Measurements from ENCODE around the gene TACC3.

DNA sequence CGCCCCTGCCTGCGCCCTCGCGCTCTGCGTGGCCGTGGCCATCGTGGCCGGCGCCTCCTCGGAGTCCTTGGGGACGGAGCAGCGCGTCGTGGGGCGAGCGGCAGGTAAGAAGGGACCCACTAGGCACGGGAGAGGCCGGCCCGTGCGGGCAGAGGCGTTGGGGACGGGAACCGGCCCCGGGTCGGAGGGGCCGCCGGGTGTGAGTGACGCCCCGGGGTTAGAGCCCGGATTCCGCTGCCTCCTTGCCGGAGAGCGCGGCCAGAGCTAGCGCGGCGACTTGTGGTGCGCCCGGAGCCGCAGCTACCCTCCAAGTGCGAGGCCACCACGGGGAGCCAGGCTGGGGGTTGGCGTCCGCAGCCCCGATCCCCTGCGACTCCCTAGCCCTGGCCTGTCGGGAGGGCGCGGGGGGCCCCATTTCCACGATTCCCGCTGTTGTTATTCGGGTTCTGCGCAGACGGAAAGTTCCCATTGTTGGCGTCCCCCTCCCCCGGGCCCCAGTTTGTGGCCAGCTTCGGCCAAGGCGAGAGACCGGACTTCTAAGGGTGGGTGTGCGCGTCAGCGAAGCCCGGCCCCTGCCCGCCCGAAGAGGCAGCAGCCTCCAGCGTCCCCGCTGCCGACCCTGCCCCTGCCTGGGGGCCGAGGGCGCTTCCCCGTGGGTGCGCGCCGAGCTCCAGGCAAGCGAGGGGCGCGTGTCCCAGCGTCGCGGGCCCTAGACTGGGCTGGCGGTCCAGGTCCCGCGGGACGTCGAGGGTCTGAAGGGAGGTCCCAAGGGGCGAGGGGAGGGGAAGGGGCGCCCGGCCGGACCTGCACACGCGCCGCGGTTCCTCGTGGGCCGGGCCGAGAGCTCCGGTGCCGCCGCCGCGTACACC, 72.9 kb downstream of the TACC3 start:
- TF ChIP-seq CTCF (IDR thresholded peaks at IDR 0.05; ENCODE audit: insufficient read depth, low read depth, low read length) (no peak), EZH2 (IDR thresholded peaks at IDR 0.05; ENCODE audit: insufficient read depth, low read length) (peak; percentile 96)

Data from astrocyte (in vitro differentiated cells and primary cell).